Measurements from ENCODE around the gene KLHL29. TPM values are rescaled to one million over a fixed set of nuclear protein-coding genes. Genes with fewer than 3 reads are reported as not detected.

Gene KLHL29
- total RNA-seq, 1 donor from 2014 or later: 5.0 TPM

DNA sequence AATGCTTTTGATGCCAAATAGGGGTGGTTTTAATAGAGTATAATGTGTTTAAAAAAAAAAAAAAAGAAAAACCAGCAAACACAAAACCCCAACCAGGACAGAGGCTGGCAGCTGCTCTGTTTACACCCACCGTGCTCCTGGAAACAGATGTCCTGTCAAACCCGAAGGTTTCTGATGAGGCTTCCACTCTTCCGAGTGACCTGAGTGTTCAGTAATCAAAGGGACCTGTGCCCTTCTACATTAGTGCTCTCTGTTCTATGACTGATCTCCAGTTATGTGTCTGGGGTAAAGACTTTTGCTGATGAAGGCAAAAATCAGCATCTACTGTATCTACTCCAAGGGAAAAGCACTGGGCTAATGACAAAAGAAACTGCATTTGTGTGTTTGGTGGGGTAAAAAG lies 3.5 kb upstream of the KLHL29 start:
- Mint-ChIP-seq H3K27ac (ENCODE audit: unreplicated experiment) (no peak overlapping the region), H3K4me3 (ENCODE audit: unreplicated experiment) (no peak overlapping the region), H3K36me3 (ENCODE audit: unreplicated experiment) (no peaks in the 10 kb centered on the region), H3K4me1 (ENCODE audit: unreplicated experiment) (peaks cover 17% of the 10 kb centered on the region), H3K27me3 (ENCODE audit: unreplicated experiment) (peaks cover 14% of the 10 kb centered on the region), H3K9me3 (ENCODE audit: unreplicated experiment) (no peaks in the 10 kb centered on the region)
- DNase-seq (ENCODE audit: extremely low spot score, unreplicated experiment): no peak
- no peak for TF ChIP-seq CTCF (IDR thresholded peaks at IDR 0.05)

DNA sequence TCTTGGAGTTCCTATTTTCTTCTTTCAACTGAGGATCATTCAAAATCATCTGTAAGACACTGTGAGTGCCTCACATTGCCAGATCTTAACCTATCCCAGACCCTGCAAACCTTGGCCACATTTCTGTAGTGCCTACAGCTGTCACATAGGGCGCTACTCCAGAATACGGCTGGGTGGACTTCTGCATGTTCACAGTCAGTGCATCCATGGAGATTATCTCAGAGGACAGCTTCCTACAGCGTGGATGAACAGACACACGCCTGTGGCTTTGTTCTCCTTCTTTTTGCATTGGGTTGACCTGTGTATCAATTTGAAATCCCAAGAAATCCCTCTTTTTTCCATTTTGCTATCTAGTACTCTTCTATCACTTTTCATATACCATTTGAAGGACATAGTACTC lies 1.9 kb upstream of the KLHL29 start:
- TF ChIP-seq CTCF (IDR thresholded peaks at IDR 0.05): no peak
- Mint-ChIP-seq H3K27ac (ENCODE audit: unreplicated experiment) (no peak overlapping the region), H3K4me3 (ENCODE audit: unreplicated experiment) (no peak overlapping the region), H3K9me3 (ENCODE audit: unreplicated experiment) (no peaks in the 10 kb centered on the region), H3K36me3 (ENCODE audit: unreplicated experiment) (peaks cover 3% of the 10 kb centered on the region), H3K4me1 (ENCODE audit: unreplicated experiment) (peaks cover 22% of the 10 kb centered on the region), H3K27me3 (ENCODE audit: unreplicated experiment) (peaks cover 16% of the 10 kb centered on the region)
- no peak for DNase-seq (ENCODE audit: extremely low spot score, unreplicated experiment)

GRCh38 chr2:23385351-23385747 lies 370 bp downstream of the KLHL29 start:
- Mint-ChIP-seq H3K36me3 (ENCODE audit: unreplicated experiment) (peaks cover 4% of the 10 kb centered on the region), H3K27me3 (ENCODE audit: unreplicated experiment) (peaks cover 34% of the 10 kb centered on the region), H3K9me3 (ENCODE audit: unreplicated experiment) (no peaks in the 10 kb centered on the region), H3K4me3 (ENCODE audit: unreplicated experiment) (peak overlapping the region; percentile 60), H3K4me1 (ENCODE audit: unreplicated experiment) (peaks cover 25% of the 10 kb centered on the region), H3K27ac (ENCODE audit: unreplicated experiment) (no peak overlapping the region)
- peak; percentile 13 for TF ChIP-seq CTCF (IDR thresholded peaks at IDR 0.05)
- DNase-seq (ENCODE audit: extremely low spot score, unreplicated experiment): no peak

DNA sequence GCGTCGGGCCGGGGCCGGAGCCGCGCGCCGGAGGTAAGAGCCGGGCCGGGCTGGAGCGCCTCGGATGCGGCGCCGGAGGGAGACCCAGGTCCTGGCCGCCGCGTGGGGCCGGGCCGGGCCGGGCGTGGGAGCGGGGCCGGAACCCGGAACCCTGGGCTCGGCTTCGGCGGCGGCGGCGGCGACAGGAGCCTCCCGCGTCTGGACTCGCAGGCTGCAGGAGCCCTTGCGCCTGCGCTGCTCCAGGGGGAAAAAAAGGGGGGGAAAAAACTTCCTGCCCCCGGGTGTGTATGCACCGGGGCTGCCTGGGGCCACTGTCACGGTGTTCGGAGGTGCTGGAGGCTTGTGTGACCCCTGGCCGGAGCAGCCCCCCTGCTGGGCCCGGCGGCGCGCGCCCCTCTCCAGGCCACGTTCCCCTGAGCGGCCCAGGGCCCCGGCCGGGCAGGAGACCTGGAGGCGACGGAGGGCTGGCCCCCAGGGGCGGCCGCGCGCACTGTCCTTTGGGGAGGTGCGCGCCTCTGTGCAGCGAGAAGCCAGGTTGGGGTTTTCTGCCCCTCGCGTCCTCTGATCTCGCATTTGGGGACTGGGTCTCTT lies 864 bp downstream of the KLHL29 start:
- no peak overlapping the region for H3K27ac Mint-ChIP-seq (ENCODE audit: unreplicated experiment)
- peaks cover 23% of the 10 kb centered on the region for H3K4me1 Mint-ChIP-seq (ENCODE audit: unreplicated experiment)
- DNase-seq (ENCODE audit: extremely low spot score, unreplicated experiment): no peak
- peaks cover 34% of the 10 kb centered on the region for H3K27me3 Mint-ChIP-seq (ENCODE audit: unreplicated experiment)
- TF ChIP-seq CTCF (IDR thresholded peaks at IDR 0.05): no peak
- peaks cover 4% of the 10 kb centered on the region for H3K36me3 Mint-ChIP-seq (ENCODE audit: unreplicated experiment)
- H3K4me3 Mint-ChIP-seq (ENCODE audit: unreplicated experiment): peak overlapping the region; percentile 85
- H3K9me3 Mint-ChIP-seq (ENCODE audit: unreplicated experiment): no peaks in the 10 kb centered on the region

GRCh38 chr2:23386339-23387220 lies 1.6 kb downstream of the KLHL29 start:
- H3K9me3 Mint-ChIP-seq (ENCODE audit: unreplicated experiment): no peaks in the 10 kb centered on the region
- peak overlapping the region; percentile 19 for H3K27ac Mint-ChIP-seq (ENCODE audit: unreplicated experiment)
- H3K4me3 Mint-ChIP-seq (ENCODE audit: unreplicated experiment): peak overlapping the region; percentile 85
- no peak for DNase-seq (ENCODE audit: extremely low spot score, unreplicated experiment)
- peaks cover 18% of the 10 kb centered on the region for H3K4me1 Mint-ChIP-seq (ENCODE audit: unreplicated experiment)
- H3K27me3 Mint-ChIP-seq (ENCODE audit: unreplicated experiment): peaks cover 34% of the 10 kb centered on the region
- TF ChIP-seq CTCF (IDR thresholded peaks at IDR 0.05): no peak
- H3K36me3 Mint-ChIP-seq (ENCODE audit: unreplicated experiment): peaks cover 4% of the 10 kb centered on the region
